ENCODE results near the gene CDCA4.

CDCA4 gene

GRCh38 chr14:105020815-105021655, at the start of gene CDCA4:
CDCA4 (minus strand) TSS chr14:105021083; CDS start chr14:105011929, 9,154 bp downstream.
- TF ChIP-seq, protein P1, sequence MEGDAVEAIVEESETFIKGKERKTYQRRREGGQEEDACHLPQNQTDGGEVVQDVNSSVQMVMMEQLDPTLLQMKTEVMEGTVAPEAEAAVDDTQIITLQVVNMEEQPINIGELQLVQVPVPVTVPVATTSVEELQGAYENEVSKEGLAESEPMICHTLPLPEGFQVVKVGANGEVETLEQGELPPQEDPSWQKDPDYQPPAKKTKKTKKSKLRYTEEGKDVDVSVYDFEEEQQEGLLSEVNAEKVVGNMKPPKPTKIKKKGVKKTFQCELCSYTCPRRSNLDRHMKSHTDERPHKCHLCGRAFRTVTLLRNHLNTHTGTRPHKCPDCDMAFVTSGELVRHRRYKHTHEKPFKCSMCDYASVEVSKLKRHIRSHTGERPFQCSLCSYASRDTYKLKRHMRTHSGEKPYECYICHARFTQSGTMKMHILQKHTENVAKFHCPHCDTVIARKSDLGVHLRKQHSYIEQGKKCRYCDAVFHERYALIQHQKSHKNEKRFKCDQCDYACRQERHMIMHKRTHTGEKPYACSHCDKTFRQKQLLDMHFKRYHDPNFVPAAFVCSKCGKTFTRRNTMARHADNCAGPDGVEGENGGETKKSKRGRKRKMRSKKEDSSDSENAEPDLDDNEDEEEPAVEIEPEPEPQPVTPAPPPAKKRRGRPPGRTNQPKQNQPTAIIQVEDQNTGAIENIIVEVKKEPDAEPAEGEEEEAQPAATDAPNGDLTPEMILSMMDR (IDR thresholded peaks at IDR 0.05), result no peak

DNA sequence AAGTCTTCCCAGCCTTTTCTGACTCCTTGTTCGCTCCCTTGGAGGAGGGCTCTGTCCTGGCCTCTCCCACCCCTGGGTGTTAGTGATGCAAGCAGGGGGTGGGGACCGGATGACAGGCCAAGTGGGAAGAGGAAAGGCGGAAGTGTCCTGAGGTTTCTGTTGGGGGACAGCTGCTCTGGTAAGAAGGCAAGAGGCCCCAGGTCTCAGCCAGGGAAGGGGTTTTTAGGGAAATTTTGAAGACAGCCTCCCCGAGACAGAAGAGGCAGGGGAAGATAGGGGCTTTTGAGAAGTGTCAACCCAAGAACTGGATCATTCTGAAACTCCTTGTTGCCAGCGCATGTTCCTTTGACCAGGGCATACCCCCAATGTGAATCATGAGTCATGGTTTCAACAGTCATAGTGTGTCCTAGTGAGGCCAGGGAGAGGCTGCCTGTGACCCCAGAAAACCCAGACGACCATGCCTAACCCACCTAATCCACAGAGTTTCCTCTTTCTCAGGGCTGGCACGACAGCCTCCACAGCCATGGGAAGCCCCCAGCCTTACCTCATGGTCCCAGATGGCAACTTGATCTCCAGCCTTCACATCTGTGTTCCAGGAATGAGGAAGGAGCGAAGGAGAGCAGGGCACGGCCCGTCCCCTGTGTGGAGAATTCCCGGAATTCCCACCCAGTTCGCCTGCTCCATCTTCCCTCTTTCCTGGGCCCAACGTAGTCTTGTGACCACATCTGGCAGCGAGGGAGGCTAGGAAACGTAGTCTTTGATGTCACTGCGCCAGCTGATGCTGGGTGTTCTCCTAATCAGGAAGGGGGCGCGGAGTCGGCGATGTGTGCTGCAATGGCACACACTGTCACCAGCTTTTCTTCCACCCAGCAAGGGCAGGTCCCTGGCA, 49.2 kb upstream of the CDCA4 start:
- TF ChIP-seq, protein P1 (IDR thresholded peaks at IDR 0.05), result no peak

- TF ChIP-seq, protein P1 (IDR thresholded peaks at IDR 0.05), result no peak
Measured at GRCh38 chr14:105069522-105069870, 48.6 kb upstream of the CDCA4 start.

DNA sequence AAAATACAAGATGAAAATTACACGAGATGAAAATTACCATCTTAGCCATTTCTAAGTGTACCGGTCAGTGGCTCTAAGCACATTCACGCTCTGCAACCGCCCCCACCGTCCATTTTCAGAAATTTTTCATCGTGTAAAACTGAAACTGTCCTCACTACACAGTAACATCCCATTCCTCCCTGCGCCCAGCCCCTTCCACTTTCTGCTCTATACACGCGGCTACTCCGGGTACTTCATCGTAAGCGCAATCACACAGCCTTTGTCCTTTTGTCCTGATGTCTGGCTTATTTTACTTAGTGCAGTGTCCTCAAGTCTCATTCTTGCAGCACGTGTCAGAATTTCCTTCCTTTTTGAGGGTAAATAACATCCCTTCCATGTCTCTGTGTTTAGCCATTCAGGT, 47.9 kb upstream of the CDCA4 start:
- TF ChIP-seq, protein P1 (IDR thresholded peaks at IDR 0.05), result no peak

- TF ChIP-seq, protein P1 (IDR thresholded peaks at IDR 0.05), result no peak
Measured at GRCh38 chr14:105067969-105068301, 47.1 kb upstream of the CDCA4 start.

DNA sequence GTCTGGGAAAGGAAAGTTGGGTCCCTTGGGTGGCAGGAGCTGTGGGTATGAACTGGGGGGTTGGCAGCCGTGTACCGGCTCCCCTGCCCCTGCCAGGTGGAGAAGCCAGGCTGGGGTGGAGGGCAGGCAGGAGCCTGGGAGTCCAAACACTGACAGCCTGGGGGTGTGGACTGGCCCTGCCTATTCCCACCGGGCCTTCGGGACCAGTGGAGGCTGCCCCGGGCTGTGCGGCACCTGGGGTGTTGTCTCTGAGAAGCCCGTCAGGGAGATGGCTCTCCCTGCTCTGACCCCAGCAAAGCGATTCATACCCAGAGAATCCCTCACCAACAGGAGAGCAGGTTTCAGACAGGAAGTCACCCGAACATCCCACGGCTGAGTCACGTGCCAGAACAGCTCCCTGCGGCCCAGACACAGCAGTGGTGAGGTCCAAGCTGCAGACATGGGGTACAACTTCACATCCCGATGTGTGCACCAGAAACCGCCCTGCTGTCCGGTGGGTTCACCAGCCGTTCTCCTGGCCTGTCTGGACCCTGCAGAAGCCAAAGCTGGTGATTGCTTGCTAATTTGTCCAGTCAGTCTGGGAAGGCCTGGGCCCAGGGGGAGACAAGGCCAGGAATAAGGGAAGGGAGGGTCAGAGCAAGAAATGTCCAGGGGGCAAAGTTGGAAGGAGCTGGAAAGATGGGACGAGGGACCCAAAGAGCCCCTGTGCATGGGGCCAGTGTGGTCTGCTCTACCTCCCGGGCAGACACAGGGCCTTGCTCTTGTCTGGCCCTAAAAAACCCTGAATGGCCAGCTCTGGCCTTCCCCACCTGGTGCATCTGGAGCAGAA, 46.5 kb upstream of the CDCA4 start:
- TF ChIP-seq, protein P1 (IDR thresholded peaks at IDR 0.05), result no peak

Measured in LNCAP (cell line).